D721Med (cell line): ENCODE measurements around the gene ATP2B2.
A peak's percentile ranks its signal among the peaks of the same experiment; 100 is the strongest.
"Not testable (repeated sequence)": the region's sequence is repeated elsewhere in the genome, so short reads cannot be mapped to it uniquely, and the experiment has no call there.

Experiments
- DNase-seq: peaks from one replicate; pipeline ENCODE4 v3.0.0; 2011; ENCODE audit warnings: low spot score; ENCODE audit not compliant: insufficient read length
- FAIRE-seq: peaks from 2 replicates; lab custom pipeline; 2011; peaks lifted over from hg19 to GRCh38; lab: Jason Lieb, UNC
- CTCF ChIP-seq: IDR thresholded peaks from 2 replicates; pipeline ENCODE4 v1.5.1; 2012; ENCODE audit warnings: mild to moderate bottlenecking, control low read depth; ENCODE audit not compliant: insufficient read depth; ENCODE audit errors: missing control alignments

ATP2B2 gene

GRCh38 chr3:10299679-10300078 is 205.7 kb downstream of the ATP2B2 start:
- FAIRE-seq (no peak), DNase-seq (no peak)
- no peak for TF ChIP-seq CTCF

GRCh38 chr3:10299175-10299574 is 206.2 kb downstream of the ATP2B2 start:
- no peak for DNase-seq
- no peak for FAIRE-seq

GRCh38 chr3:10298064-10298463 is 207.3 kb downstream of the ATP2B2 start:
- FAIRE-seq, DNase-seq: not testable (repeated sequence)

More at GRCh38 chr3:10299175-10299574, 206.2 kb downstream of the ATP2B2 start:
- peak; percentile 21 for TF ChIP-seq CTCF

- no peak for FAIRE-seq
- no peak for DNase-seq
- no peak for TF ChIP-seq CTCF
Observed at GRCh38 chr3:10294030-10294586, 211.3 kb downstream of the ATP2B2 start.

GRCh38 chr3:10292505-10293419 is 212.6 kb downstream of the ATP2B2 start, which contains the start of gene GHRL:
Gene GHRL, minus strand, starts transcription at chr3:10292947. Its CDS starts 2,767 bp downstream, at chr3:10290180.
- DNase-seq: no peak
- FAIRE-seq: no peak
- TF ChIP-seq CTCF: no peak

- FAIRE-seq (no peak), DNase-seq (no peak)
- TF ChIP-seq CTCF: no peak
Observed at GRCh38 chr3:10291641-10292040, 213.7 kb downstream of the ATP2B2 start.

- FAIRE-seq (no peak), DNase-seq (no peak)
- TF ChIP-seq CTCF: no peak
Observed at GRCh38 chr3:10290481-10291176, 214.8 kb downstream of the ATP2B2 start.
